Activated CD8-positive, alpha-beta T cell treated with anti-CD3 and anti-CD28 coated beads, Interleukin-2, amount 10 ng/mL, durations not matched to agents 7 days and 5 days (primary cell): Measurements from ENCODE around the gene CARS2. TPM values are rescaled to one million over a fixed set of nuclear protein-coding genes. Genes with fewer than 3 reads are reported as not detected.
A peak's percentile ranks its signal among the peaks of the same experiment; 100 is the strongest.

Source experiments
- ATAC-seq: fragments of 150-1000 bp; cut with Tn5 transposase; one replicate; pipeline ENCODE4 v1.10.0; 2021; ENCODE audit warnings: moderate library complexity
- CTCF ChIA-PET: fragments of 350-600 bp; sonication (Branson Sonifier 250); formaldehyde crosslinking; loops from one replicate; lab custom pipeline; 2021; ENCODE audit warnings: antibody characterized with exemption; lab: Charles Lee
- POLR2A ChIA-PET: fragments of 350-600 bp; sonication (Branson Sonifier 250); formaldehyde crosslinking; loops from one replicate; lab custom pipeline; 2021; ENCODE audit warnings: antibody characterized with exemption; lab: Charles Lee
- DNase-seq: peaks from one replicate; pipeline ENCODE4 v3.0.0-alpha.2; 2020
- H3K27ac Mint-ChIP-seq: one replicate; pipeline ENCODE4 v1.8.0; 2021; ENCODE audit warnings: mild to moderate bottlenecking, mixed read lengths
- H3K27me3 Mint-ChIP-seq: one replicate; pipeline ENCODE4 v1.8.0; 2021; ENCODE audit warnings: low read depth, mixed read lengths
- H3K36me3 Mint-ChIP-seq: one replicate; pipeline ENCODE4 v1.8.0; 2021; ENCODE audit warnings: low read depth, mixed read lengths
- H3K4me1 Mint-ChIP-seq: one replicate; pipeline ENCODE4 v1.8.0; 2021; ENCODE audit warnings: low read depth, mixed read lengths
- H3K4me3 Mint-ChIP-seq: one replicate; pipeline ENCODE4 v1.8.0; 2021; ENCODE audit warnings: mild to moderate bottlenecking, mixed read lengths
- H3K9me3 Mint-ChIP-seq: one replicate; pipeline ENCODE4 v1.8.0; 2022; ENCODE audit warnings: mixed read lengths; ENCODE audit not compliant: insufficient read depth
- total RNA-seq, 2 experiments: library from RNA; stranded (reverse); gene quantifications; one replicate each; pipeline ENCODE4 v1.2.3, GENCODE V29; 2021

CARS2 gene
- total RNA-seq, 2 experiments from 2014 or later, result 73.1 to 79.9 TPM

DNA sequence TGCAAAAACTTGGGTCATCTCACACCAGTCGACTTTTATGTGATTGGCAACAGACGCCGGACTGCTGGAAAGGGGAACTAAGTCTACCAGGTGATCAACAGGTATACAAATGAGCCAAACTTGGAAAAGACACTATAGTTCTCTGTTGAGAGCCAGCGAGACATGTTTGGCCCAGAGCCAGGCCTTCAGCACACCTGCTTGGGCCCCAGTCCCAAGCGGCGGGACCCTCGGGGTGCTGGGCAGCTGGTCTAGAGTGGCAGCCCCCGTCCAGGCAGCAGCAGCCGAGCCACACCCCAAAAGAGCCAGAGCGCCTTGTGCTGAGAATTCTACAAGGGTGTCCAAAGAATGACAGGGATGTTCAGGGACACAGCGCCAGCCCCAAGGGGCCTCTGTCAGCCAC is 62.6 kb downstream of the CARS2 start:
- H3K4me1 Mint-ChIP-seq, result peaks cover 11% of the 10 kb centered on the region
- no peak for ATAC-seq
- ChIA-PET CTCF (no interaction called here), POLR2A (no interaction called here)
- H3K27me3 Mint-ChIP-seq, result no peaks in the 10 kb centered on the region
- DNase-seq, result no peak
- no peaks in the 10 kb centered on the region for H3K9me3 Mint-ChIP-seq
- peaks cover 48% of the 10 kb centered on the region for H3K36me3 Mint-ChIP-seq
- H3K4me3 Mint-ChIP-seq, result no peak overlapping the region
- H3K27ac Mint-ChIP-seq, result no peak overlapping the region

DNA sequence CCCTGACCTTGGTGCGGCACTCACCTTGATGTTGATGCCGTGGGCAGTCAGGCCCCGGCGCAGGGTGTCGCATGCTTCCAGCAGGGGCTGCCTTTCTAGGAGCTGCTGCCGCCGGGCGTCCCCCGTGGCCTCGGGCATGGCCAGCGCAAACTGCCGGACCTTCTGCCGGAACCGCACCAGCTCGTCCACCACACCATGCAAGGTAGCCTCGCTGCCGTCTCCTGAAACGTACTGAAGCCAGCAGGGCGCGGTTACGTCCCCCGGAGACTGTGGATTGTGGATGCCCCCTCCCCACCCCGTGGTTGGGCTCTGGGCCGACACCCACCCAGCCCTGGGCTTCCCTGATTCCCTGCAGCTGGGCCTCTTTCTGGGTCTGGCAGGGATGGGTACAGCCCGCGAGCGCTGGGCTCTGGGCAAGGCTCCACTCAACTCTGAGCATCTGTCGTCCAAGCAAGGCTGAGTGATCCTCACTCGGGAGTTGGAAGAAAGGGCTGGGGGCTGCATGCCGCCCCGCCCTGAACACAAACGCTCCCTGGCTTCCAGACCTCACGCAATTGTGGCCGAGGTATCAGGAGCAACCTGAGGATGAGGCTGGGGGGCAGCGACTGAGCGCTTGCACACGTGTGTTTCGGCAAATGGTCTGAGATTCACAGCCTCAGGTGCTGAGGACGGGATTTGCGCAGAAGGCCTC is 63.5 kb downstream of the CARS2 start:
- ChIA-PET CTCF (no interaction called here), POLR2A (no interaction called here)
- Mint-ChIP-seq H3K9me3 (no peaks in the 10 kb centered on the region), H3K36me3 (peaks cover 48% of the 10 kb centered on the region), H3K4me3 (no peak overlapping the region), H3K27me3 (no peaks in the 10 kb centered on the region), H3K4me1 (peaks cover 11% of the 10 kb centered on the region), H3K27ac (no peak overlapping the region)
- no peak for DNase-seq
- no peak for ATAC-seq

GRCh38 chr13:110641055-110642015 is 64.6 kb downstream of the CARS2 start:
- H3K9me3 Mint-ChIP-seq, result no peaks in the 10 kb centered on the region
- H3K27ac Mint-ChIP-seq, result no peak overlapping the region
- no peak overlapping the region for H3K4me3 Mint-ChIP-seq
- H3K27me3 Mint-ChIP-seq, result no peaks in the 10 kb centered on the region
- H3K36me3 Mint-ChIP-seq, result peaks cover 53% of the 10 kb centered on the region
- DNase-seq, result no peak
- ChIA-PET POLR2A (no interaction called here), CTCF (no interaction called here)
- ATAC-seq, result no peak
- H3K4me1 Mint-ChIP-seq, result peaks cover 11% of the 10 kb centered on the region

DNA sequence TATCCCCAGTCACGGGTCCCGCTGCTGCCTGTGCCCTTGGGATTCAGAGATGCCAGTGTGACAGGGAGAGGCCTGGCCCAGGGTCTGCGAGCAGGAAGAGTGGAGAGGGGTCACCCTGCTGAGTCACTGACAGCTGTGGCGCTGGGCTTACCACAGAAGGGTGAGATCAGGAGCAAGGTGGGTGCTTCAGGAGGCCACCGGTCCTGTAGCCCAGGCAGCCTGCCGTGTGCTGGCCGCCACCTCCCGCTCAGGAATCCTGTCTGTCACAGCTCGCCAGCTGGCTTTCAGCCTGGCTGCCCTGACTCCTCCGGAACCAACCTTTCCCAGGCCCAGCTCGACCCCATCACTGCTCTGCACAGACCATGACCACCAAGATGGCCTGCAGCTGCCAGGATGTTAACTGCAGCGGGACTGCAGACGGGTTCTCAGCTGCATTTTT is 65.3 kb downstream of the CARS2 start:
- no peak for DNase-seq
- ATAC-seq, result no peak
- POLR2A ChIA-PET, result no interaction called here
- Mint-ChIP-seq H3K4me1 (peaks cover 11% of the 10 kb centered on the region), H3K36me3 (peaks cover 54% of the 10 kb centered on the region), H3K27ac (peak overlapping the region; percentile 11), H3K27me3 (no peaks in the 10 kb centered on the region), H3K4me3 (no peak overlapping the region), H3K9me3 (no peaks in the 10 kb centered on the region)
- CTCF ChIA-PET, result no interaction called here

GRCh38 chr13:110639935-110640334 is 66.0 kb downstream of the CARS2 start:
- Mint-ChIP-seq H3K4me1 (peaks cover 5% of the 10 kb centered on the region), H3K36me3 (peaks cover 61% of the 10 kb centered on the region), H3K27me3 (no peaks in the 10 kb centered on the region), H3K27ac (peak overlapping the region; percentile 11), H3K4me3 (no peak overlapping the region), H3K9me3 (no peaks in the 10 kb centered on the region)
- DNase-seq (no peak), ATAC-seq (no peak)
- CTCF ChIA-PET, result interaction anchor here (2.0 kb wide), 1 partner anchor 8 kb away, joined by 7 read pairs; no protein-coding TSS in a partner anchor
- POLR2A ChIA-PET, result interaction anchor here (0.9 kb wide), 1 partner anchor 9 kb away, joined by 3 read pairs; no protein-coding TSS in a partner anchor

DNA sequence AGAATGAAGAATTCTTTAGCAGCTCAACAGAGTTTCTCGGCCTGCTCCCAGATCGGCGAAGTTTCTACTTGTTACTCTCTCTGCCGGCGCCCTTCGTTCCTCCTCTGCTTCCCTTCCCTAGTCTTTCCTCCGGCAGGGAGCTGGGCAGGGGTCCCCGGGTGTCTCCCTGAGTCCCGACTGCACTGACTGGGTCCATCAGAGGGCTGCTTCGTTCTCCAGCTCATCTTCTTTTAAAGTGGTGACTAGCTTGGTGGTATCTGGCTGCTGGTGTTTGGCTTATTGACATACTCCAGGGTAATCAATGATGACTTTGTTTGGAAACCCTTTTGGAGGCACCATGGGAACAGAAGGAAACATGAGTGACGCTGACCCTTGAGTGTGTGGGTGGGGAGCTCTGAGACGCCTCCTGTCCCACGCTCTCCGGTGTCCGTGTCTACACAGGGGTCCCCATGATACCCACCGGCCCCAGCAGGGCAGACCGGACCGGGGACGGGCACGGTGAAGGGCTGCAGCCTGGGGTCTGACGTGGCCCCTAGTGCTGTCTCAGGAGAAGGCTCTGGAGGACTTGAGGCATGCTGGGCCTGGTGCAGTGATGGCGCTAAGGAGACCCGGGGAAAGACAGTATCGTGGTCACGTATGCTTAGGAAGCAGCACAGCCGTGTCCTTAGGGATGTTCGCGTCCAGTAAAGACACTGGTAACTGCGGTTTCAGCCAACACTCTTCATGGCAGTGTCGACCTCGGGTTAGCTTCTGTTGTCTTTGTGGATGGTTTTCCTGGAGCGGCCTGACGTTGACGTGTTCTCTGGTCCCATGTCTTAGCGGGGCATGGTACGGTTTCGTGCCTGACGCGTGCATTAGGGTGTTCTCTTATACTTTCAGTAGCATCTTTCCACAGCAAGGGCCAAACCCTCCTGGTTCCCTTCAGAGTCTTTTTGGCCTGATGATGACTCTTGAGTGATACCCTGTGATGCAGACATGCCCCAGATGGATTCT is 66.8 kb downstream of the CARS2 start:
- Mint-ChIP-seq H3K36me3 (peaks cover 60% of the 10 kb centered on the region), H3K27me3 (no peaks in the 10 kb centered on the region), H3K4me1 (no peaks in the 10 kb centered on the region), H3K4me3 (no peak overlapping the region), H3K9me3 (no peaks in the 10 kb centered on the region), H3K27ac (no peak overlapping the region)
- CTCF ChIA-PET, result interaction anchor here (1.1 to 2.0 kb wide), 2 partner anchors 9 to 69 kb away, joined by 3 to 7 read pairs; no protein-coding TSS in a partner anchor
- POLR2A ChIA-PET, result interaction anchor here (0.9 to 1.2 kb wide), 2 partner anchors 9 to 73 kb away, joined by 3 to 5 read pairs; no protein-coding TSS in a partner anchor
- ATAC-seq, result no peak
- no peak for DNase-seq

GRCh38 chr13:110638257-110638656 is 67.7 kb downstream of the CARS2 start:
- Mint-ChIP-seq H3K4me3 (no peak overlapping the region), H3K4me1 (no peaks in the 10 kb centered on the region), H3K9me3 (no peaks in the 10 kb centered on the region), H3K27me3 (no peaks in the 10 kb centered on the region), H3K36me3 (peaks cover 59% of the 10 kb centered on the region), H3K27ac (no peak overlapping the region)
- ATAC-seq, result no peak
- ChIA-PET POLR2A (interaction anchor here (1.2 kb wide), 1 partner anchor 74 kb away, joined by 5 read pairs; no protein-coding TSS in a partner anchor), CTCF (interaction anchor here (1.1 to 2.0 kb wide), 2 partner anchors 10 to 70 kb away, joined by 3 to 7 read pairs; no protein-coding TSS in a partner anchor)
- no peak for DNase-seq

DNA sequence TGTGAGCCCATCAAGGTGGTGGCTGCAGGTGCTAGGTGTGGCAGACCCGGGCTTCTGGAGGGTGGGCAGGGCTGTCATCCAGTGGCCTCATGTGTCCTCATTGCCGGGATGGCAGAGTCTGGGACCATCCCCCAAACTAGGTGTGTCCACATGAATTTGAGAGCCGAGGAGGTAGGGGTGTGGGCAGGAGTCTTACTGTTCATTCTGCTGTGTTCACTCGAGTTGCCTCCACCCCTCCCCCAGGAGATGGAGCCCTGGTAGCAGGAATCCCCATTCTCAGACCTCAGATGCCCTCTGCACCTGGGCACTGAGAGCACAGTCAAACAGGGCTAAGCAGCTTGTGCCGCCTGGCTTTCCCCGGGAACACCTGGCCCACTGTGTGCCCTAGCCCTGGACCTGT is 68.2 kb downstream of the CARS2 start:
- ATAC-seq (no peak), DNase-seq (no peak)
- POLR2A ChIA-PET, result interaction anchor here (1.2 kb wide), 1 partner anchor 75 kb away, joined by 5 read pairs; no protein-coding TSS in a partner anchor
- no peak overlapping the region for H3K27ac Mint-ChIP-seq
- H3K4me3 Mint-ChIP-seq, result no peak overlapping the region
- peaks cover 53% of the 10 kb centered on the region for H3K36me3 Mint-ChIP-seq
- no peaks in the 10 kb centered on the region for H3K9me3 Mint-ChIP-seq
- CTCF ChIA-PET, result no interaction called here
- H3K4me1 Mint-ChIP-seq, result no peaks in the 10 kb centered on the region
- H3K27me3 Mint-ChIP-seq, result no peaks in the 10 kb centered on the region

DNA sequence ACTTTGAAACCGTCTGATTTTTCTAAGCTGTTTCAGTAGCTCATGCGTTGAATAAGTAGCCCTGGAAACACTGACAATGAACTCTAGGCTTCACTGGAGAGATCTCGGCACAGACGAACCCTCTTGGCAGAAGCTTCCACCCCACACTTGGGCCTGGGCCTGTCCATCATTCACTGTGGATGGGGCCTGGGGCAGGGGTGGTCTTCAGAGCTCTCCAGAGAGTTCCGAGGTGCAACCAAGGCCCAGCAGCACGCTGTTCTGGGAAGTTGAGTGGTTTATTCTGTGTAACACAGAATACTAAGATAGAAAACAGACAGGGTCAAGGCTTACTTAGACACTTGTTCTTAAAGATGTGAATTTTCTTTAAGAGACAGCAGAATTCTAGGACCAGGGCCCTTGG is 68.6 kb downstream of the CARS2 start:
- H3K9me3 Mint-ChIP-seq, result no peaks in the 10 kb centered on the region
- no peaks in the 10 kb centered on the region for H3K4me1 Mint-ChIP-seq
- H3K36me3 Mint-ChIP-seq, result peaks cover 55% of the 10 kb centered on the region
- no peak overlapping the region for H3K27ac Mint-ChIP-seq
- no peak overlapping the region for H3K4me3 Mint-ChIP-seq
- POLR2A ChIA-PET, result no interaction called here
- ATAC-seq (no peak), DNase-seq (no peak)
- H3K27me3 Mint-ChIP-seq, result no peaks in the 10 kb centered on the region
- CTCF ChIA-PET, result no interaction called here

DNA sequence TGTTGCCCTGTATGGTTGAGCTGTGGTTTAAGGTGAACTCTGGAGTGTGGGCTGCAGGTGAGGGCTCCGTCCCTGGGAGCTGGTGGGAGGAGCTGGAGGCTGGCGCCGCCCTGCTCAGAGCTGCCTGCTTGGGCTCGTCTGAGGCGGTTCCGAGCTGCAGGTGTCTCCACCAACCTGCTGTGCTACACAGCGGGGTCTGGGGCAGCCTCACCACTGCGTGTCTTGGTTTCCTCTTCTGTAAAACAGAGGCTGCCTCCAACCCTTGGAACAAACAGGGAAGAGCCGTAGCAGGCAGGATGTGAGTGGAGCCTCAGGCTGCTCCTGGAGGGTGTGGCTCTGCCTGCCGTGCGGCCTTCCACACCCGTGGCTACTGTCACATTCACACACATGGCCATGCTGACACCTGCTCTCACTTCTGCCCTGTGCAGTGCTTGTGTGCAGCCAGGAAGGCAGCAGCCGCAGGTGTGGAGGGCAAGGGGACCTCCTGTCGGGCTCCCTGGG is 69.2 kb downstream of the CARS2 start:
- ATAC-seq (no peak), DNase-seq (no peak)
- H3K9me3 Mint-ChIP-seq, result no peaks in the 10 kb centered on the region
- no peaks in the 10 kb centered on the region for H3K27me3 Mint-ChIP-seq
- ChIA-PET POLR2A (no interaction called here), CTCF (interaction anchor here (1.6 kb wide), 1 partner anchor 19 kb away, joined by 3 read pairs; no protein-coding TSS in a partner anchor)
- H3K36me3 Mint-ChIP-seq, result peaks cover 60% of the 10 kb centered on the region
- H3K4me1 Mint-ChIP-seq, result peaks cover 3% of the 10 kb centered on the region
- no peak overlapping the region for H3K4me3 Mint-ChIP-seq
- H3K27ac Mint-ChIP-seq, result no peak overlapping the region
